OCI-LY1 (cell line): ENCODE data around the gene CASP9.

Experiments used
- CTCF ChIP-seq: fragments of 200-600 bp; sonication (generic), shearing (Covaris generic); IDR thresholded peaks from 2 replicates; pipeline ENCODE4 v1.5.1; 2017; ENCODE audit warnings: mild to moderate bottlenecking, antibody characterized with exemption, low read length, moderate library complexity, mixed read lengths
- EZH2 ChIP-seq: fragments of 200-600 bp; sonication (generic), shearing (Covaris generic); IDR thresholded peaks from 2 replicates; pipeline ENCODE4 v1.8.0; 2017; ENCODE audit warnings: borderline replicate concordance, mixed run types, mild to moderate bottlenecking, antibody characterized with exemption, low read length, moderate library complexity, mixed read lengths

GRCh38 chr1:15469361-15469760 lies 54.7 kb downstream of the CASP9 start:
- TF ChIP-seq CTCF (no peak), EZH2 (no peak)
